Cortex of kidney (tissue), 1 donor: Measurements from ENCODE around the gene TSHZ2.

ENCODE experiments used
- DNase-seq: peaks from one replicate; lab custom pipeline; 2025; lab: John Stamatoyannopoulos, UW

Gene TSHZ2

GRCh38 chr20:52972190-52972937 lies at the start of gene TSHZ2:
TSS of gene TSHZ2 (plus strand) at chr20:52972358. CDS start at chr20:52973294, 936 bp downstream.
- DNase-seq = no peak

- DNase-seq = no peak
Observed at GRCh38 chr20:52922436-52922835, 49.7 kb upstream of the TSHZ2 start.

GRCh38 chr20:52923123-52923937 lies 48.8 kb upstream of the TSHZ2 start:
- no peak for DNase-seq

GRCh38 chr20:52924411-52925271 lies 47.5 kb upstream of the TSHZ2 start:
- DNase-seq = no peak

- no peak for DNase-seq
Observed at GRCh38 chr20:52926505-52926904, 45.7 kb upstream of the TSHZ2 start.

- no peak for DNase-seq
Observed at GRCh38 chr20:52933867-52934266, 38.3 kb upstream of the TSHZ2 start.

- DNase-seq = no peak
Observed at GRCh38 chr20:52936351-52937340, 35.5 kb upstream of the TSHZ2 start.

GRCh38 chr20:52937591-52938100 lies 34.5 kb upstream of the TSHZ2 start:
- no peak for DNase-seq

GRCh38 chr20:52939141-52939540 lies 33.0 kb upstream of the TSHZ2 start:
- no peak for DNase-seq

- no peak for DNase-seq
Observed at GRCh38 chr20:52941808-52942207, 30.4 kb upstream of the TSHZ2 start.

- no peak for DNase-seq
Observed at GRCh38 chr20:52943185-52943841, 28.8 kb upstream of the TSHZ2 start.

- DNase-seq = no peak
Observed at GRCh38 chr20:52945268-52945667, 26.9 kb upstream of the TSHZ2 start.

- no peak for DNase-seq
Observed at GRCh38 chr20:52945862-52946522, 26.2 kb upstream of the TSHZ2 start.

- no peak for DNase-seq
Observed at GRCh38 chr20:52948491-52948890, 23.7 kb upstream of the TSHZ2 start.

- no peak for DNase-seq
Observed at GRCh38 chr20:52953020-52953419, 19.1 kb upstream of the TSHZ2 start.

GRCh38 chr20:52954849-52955248 lies 17.3 kb upstream of the TSHZ2 start:
- no peak for DNase-seq

GRCh38 chr20:52958211-52958610 lies 13.9 kb upstream of the TSHZ2 start:
- DNase-seq = no peak

- DNase-seq = no peak
Observed at GRCh38 chr20:52959125-52959524, 13.0 kb upstream of the TSHZ2 start.

GRCh38 chr20:52962183-52962582 lies 10.0 kb upstream of the TSHZ2 start:
- no peak for DNase-seq

GRCh38 chr20:52963131-52963530 lies 9.0 kb upstream of the TSHZ2 start:
- DNase-seq = no peak
